Measurements from ENCODE around the gene AK9. TPM values are rescaled to one million over a fixed set of nuclear protein-coding genes. Genes with fewer than 3 reads are reported as not detected.

Gene AK9
- total and polyA plus RNA-seq, 7 experiments from 2014 or later = 5.8 to 19.5 (median 7.3) TPM

DNA sequence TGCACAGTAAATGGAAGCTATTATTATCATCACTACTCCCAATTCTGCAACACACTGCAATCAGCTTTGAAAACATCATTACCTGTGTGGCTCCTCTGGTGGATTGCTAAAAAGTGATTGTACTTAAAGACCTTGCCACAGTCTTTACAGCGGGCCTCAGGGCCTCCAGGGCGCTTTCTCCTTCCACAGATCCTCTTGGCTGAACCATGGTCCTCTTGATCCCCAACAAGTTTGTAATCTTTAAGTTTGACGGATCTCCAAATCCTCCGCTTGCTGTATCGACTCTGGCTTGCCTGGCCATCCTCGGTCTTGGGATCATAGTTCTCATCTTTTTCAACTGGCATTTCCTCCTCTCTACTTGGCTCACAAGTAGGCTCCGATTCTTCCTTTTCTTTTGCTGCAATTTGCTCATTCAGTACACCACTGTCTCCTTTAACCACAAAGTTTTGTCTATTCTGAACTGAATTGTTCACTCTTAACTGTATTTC is 210.0 kb downstream of the AK9 start:
- ChIA-PET CTCF (interaction anchor here (1.0 to 1.5 kb wide), 2 partner anchors 18 to 39 kb away, joined by 3 to 4 read pairs; no protein-coding TSS in a partner anchor), POLR2A (interaction anchor here (0.7 to 4.9 kb wide), 6 partner anchors 10 to 99 kb away, joined by 3 to 58 read pairs (median 8); partner anchors contain the start of genes CD164 and MICAL1)
- peak overlapping the region; percentile 92 to 99 (median 97) for H3K4me3 Mint-ChIP-seq
- peaks cover 51 to 76% (median 71%) of the 10 kb centered on the region in 7 donors for H3K4me1 Mint-ChIP-seq
- no peaks in the 10 kb centered on the region for H3K9me3 ChIP-seq (ENCODE audit: control insufficient read depth in 2 of 3, low read length in 3 of 3)
- H3K36me3 Mint-ChIP-seq = peaks cover 16 to 53% (median 36%) of the 10 kb centered on the region in 5 donors
- H3K27me3 ChIP-seq (ENCODE audit: control insufficient read depth in 2 of 2, insufficient read depth in 2 of 2, low read length in 2 of 2) = no peaks in the 10 kb centered on the region
- ATAC-seq = no peak
- H3K4me3 ChIP-seq (ENCODE audit: low read length) = peak overlapping the region; percentile 79
- peak overlapping the region; percentile 30 to 94 (median 70) for H3K27ac Mint-ChIP-seq
- peaks cover 0 to 22% (median 6%) of the 10 kb centered on the region in 3 experiments for H3K36me3 ChIP-seq (ENCODE audit: control insufficient read depth in 2 of 3, insufficient read depth in 3 of 3, low read length in 3 of 3)
- H3K4me1 ChIP-seq (ENCODE audit: control insufficient read depth in 2 of 2, insufficient read depth in 2 of 2, low read length in 2 of 2) = peaks cover 45 to 59% of the 10 kb centered on the region in 2 donors
- H3K27me3 Mint-ChIP-seq = peaks cover 0 to 4% (median 0%) of the 10 kb centered on the region in 5 donors
- DNase-seq = no peak
- H3K9me3 Mint-ChIP-seq = no peaks in the 10 kb centered on the region
- H3K27ac ChIP-seq (ENCODE audit: low read depth, low read length) = peak overlapping the region; percentile 4
- intact Hi-C loops (cut with micrococcal nuclease) = loop anchor here (1.0 to 10.0 kb wide), 7 partner anchors 22 to 2004 kb away; partner anchors contain the start of genes AMD1 (in 1 of the 2), GTF3C6 (in 1 of the 2), OSTM1 (in 1 of the 2) and REV3L (in 1 of the 2)

DNA sequence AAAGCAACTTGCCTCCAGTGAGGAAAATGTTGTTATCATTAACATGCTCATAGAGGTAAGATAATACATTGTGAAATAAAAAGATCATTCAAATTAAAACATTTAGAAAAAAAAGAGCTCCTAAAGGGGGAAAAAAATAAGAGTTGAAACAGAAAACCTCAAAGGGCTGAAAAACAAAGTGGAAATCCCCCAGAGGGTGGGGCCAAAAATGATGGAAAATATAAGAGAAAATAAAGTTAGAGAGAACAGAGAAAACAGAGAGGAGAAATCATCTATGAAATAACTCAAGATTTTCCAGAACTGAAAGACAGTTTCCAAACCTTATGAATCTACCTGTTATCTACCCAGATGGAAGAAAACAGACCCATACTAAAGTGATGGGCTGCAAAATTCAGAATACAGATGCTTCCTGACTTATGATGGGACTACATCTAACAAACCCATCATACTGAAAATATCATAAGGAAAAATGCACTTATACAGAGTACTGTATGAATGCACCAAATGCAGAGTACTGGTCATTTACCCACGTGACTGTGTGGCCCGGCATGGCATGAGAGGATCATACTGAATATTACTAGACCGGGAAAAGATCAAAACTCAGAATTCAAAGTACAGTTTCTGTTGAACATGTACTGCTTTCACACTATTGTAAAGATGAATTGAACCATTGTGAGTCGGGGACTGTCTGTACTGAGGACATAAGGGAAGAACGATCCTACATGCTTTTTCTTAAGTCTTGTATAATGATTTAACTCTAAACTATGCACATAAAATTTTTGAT is 212.0 kb downstream of the AK9 start:
- Mint-ChIP-seq H3K27ac (peak overlapping the region; percentile 52 to 94 (median 79)), H3K4me1 (peaks cover 55 to 86% (median 77%) of the 10 kb centered on the region in 7 donors), H3K27me3 (no peaks in the 10 kb centered on the region), H3K36me3 (peaks cover 20 to 66% (median 50%) of the 10 kb centered on the region in 5 donors), H3K4me3 (peak overlapping the region; percentile 76 to 99 (median 91)), H3K9me3 (no peaks in the 10 kb centered on the region)
- H3K27ac ChIP-seq (ENCODE audit: low read depth, low read length) = peak overlapping the region; percentile 57
- peak overlapping the region; percentile 52 for H3K4me3 ChIP-seq (ENCODE audit: low read length)
- ATAC-seq = no peak
- no peaks in the 10 kb centered on the region for H3K27me3 ChIP-seq (ENCODE audit: control insufficient read depth in 2 of 2, insufficient read depth in 2 of 2, low read length in 2 of 2)
- peak in 2 of 9 donors; percentile 35 to 43 for DNase-seq
- H3K36me3 ChIP-seq (ENCODE audit: control insufficient read depth in 2 of 3, insufficient read depth in 3 of 3, low read length in 3 of 3) = peaks cover 0 to 40% (median 17%) of the 10 kb centered on the region in 3 experiments
- CTCF ChIA-PET = interaction anchor here (0.6 to 1.1 kb wide), 2 partner anchors 95 kb away, joined by 3 to 4 read pairs; no protein-coding TSS in a partner anchor
- H3K4me1 ChIP-seq (ENCODE audit: control insufficient read depth in 2 of 2, insufficient read depth in 2 of 2, low read length in 2 of 2) = peaks cover 45 to 59% of the 10 kb centered on the region in 2 donors
- intact Hi-C loops (cut with micrococcal nuclease) = loop anchor here in 1 of 2 donors (1.0 kb wide), 1 partner anchor 20 kb away; no protein-coding TSS in a partner anchor
- no peaks in the 10 kb centered on the region for H3K9me3 ChIP-seq (ENCODE audit: control insufficient read depth in 2 of 3, low read length in 3 of 3)
- POLR2A ChIA-PET = interaction anchor here (0.6 to 4.9 kb wide), 7 partner anchors 14 to 384 kb away, joined by 3 to 58 read pairs (median 6); partner anchors contain the start of genes CD164, MICAL1, PPIL6 and SESN1

DNA sequence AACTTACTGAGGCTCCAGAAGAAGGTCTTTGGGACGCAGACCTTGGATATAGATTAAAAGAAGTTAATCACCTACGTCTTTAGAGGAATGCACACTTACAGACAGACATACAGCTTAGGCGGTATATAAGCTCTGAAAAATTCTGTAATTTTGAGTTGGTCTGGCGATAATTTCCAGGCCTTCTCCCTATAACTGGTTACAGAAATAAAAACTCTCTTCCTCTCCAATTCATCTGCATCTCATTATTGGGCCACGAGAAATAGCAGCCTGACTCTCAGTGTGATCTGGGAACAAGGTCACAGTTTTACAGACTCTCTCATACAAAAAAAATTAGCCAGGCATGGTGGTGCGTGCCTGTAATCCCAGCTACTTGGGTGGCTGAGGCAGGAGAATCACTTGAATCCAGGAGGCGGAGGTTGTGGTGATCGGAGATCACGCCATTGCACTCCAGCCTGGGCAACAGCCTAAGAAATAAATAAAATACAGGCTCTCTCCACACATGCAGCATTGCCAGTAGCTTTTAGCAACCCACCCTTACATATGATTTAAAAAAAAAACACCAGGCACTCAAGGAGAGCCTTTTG is 212.7 kb downstream of the AK9 start:
- no peaks in the 10 kb centered on the region for H3K9me3 ChIP-seq (ENCODE audit: control insufficient read depth in 2 of 3, low read length in 3 of 3)
- ATAC-seq (no peak), DNase-seq (no peak)
- H3K4me3 ChIP-seq (ENCODE audit: low read length) = peak overlapping the region; percentile 10
- H3K27ac Mint-ChIP-seq = peak overlapping the region; percentile 52 to 94 (median 79)
- H3K9me3 Mint-ChIP-seq = peaks cover 0 to 1% (median 0%) of the 10 kb centered on the region in 11 donors
- no peaks in the 10 kb centered on the region for H3K27me3 ChIP-seq (ENCODE audit: control insufficient read depth in 2 of 2, insufficient read depth in 2 of 2, low read length in 2 of 2)
- peaks cover 23 to 69% (median 55%) of the 10 kb centered on the region in 5 donors for H3K36me3 Mint-ChIP-seq
- H3K4me1 Mint-ChIP-seq = peaks cover 53 to 86% (median 77%) of the 10 kb centered on the region in 7 donors
- no peaks in the 10 kb centered on the region for H3K27me3 Mint-ChIP-seq
- CTCF ChIA-PET = interaction anchor here (1.1 kb wide), 1 partner anchor 95 kb away, joined by 4 read pairs; no protein-coding TSS in a partner anchor
- intact Hi-C loops (cut with micrococcal nuclease) = loop anchor here in 1 of 2 donors (1.0 kb wide), 1 partner anchor 19 kb away; no protein-coding TSS in a partner anchor
- peaks cover 45 to 62% of the 10 kb centered on the region in 2 donors for H3K4me1 ChIP-seq (ENCODE audit: control insufficient read depth in 2 of 2, insufficient read depth in 2 of 2, low read length in 2 of 2)
- H3K4me3 Mint-ChIP-seq = peak overlapping the region; percentile 76 to 99 (median 91)
- POLR2A ChIA-PET = interaction anchor here (1.2 to 2.0 kb wide), 3 partner anchors 13 to 96 kb away, joined by 5 to 10 read pairs (median 6); partner anchors contain the start of genes CD164, PPIL6 and SMPD2
- peak overlapping the region; percentile 57 for H3K27ac ChIP-seq (ENCODE audit: low read depth, low read length)
- peaks cover 4 to 47% (median 24%) of the 10 kb centered on the region in 3 experiments for H3K36me3 ChIP-seq (ENCODE audit: control insufficient read depth in 2 of 3, insufficient read depth in 3 of 3, low read length in 3 of 3)

DNA sequence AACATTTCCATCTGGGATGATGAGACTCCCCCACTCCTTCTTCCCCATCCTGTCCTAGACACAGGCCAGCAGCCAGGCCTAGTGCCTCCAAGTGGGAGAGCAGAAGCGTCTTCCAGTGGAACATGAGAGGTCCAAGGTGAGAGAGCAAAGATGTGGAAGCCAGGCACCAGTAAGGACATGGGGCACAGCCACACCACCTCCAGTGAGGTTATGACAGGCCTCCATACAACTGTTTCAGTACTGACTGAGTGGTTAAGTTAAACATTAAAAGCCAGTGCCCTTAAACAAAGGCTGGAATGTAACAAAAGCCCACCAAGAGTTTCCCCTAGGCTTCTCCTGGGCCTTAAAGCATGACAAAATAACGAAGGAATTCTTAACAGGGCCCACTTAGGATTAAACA is 213.3 kb downstream of the AK9 start:
- H3K36me3 Mint-ChIP-seq = peaks cover 29 to 73% (median 61%) of the 10 kb centered on the region in 5 donors
- DNase-seq (no peak), ATAC-seq (no peak)
- H3K27ac Mint-ChIP-seq = peak overlapping the region in 7 of 9 donors; percentile 38 to 94 (median 79)
- no peaks in the 10 kb centered on the region for H3K27me3 Mint-ChIP-seq
- peak overlapping the region; percentile 10 for H3K4me3 ChIP-seq (ENCODE audit: low read length)
- ChIA-PET POLR2A (interaction anchor here (1.6 to 2.0 kb wide), 2 partner anchors 12 to 37 kb away, joined by 6 to 10 read pairs; partner anchors contain the start of genes PPIL6 and SMPD2), CTCF (no interaction called here)
- H3K36me3 ChIP-seq (ENCODE audit: control insufficient read depth in 2 of 3, insufficient read depth in 3 of 3, low read length in 3 of 3) = peaks cover 6 to 53% (median 28%) of the 10 kb centered on the region in 3 experiments
- no peaks in the 10 kb centered on the region for H3K9me3 ChIP-seq (ENCODE audit: control insufficient read depth in 2 of 3, low read length in 3 of 3)
- peaks cover 45 to 67% of the 10 kb centered on the region in 2 donors for H3K4me1 ChIP-seq (ENCODE audit: control insufficient read depth in 2 of 2, insufficient read depth in 2 of 2, low read length in 2 of 2)
- no peaks in the 10 kb centered on the region for H3K27me3 ChIP-seq (ENCODE audit: control insufficient read depth in 2 of 2, insufficient read depth in 2 of 2, low read length in 2 of 2)
- peak overlapping the region; percentile 57 for H3K27ac ChIP-seq (ENCODE audit: low read depth, low read length)
- peaks cover 57 to 92% (median 83%) of the 10 kb centered on the region in 7 donors for H3K4me1 Mint-ChIP-seq
- peak overlapping the region; percentile 71 to 99 (median 91) for H3K4me3 Mint-ChIP-seq
- intact Hi-C loops (cut with micrococcal nuclease) = loop anchor here in 1 of 2 donors (1.0 kb wide), 1 partner anchor 18 kb away; no protein-coding TSS in a partner anchor
- peaks cover 0 to 1% (median 0%) of the 10 kb centered on the region in 11 donors for H3K9me3 Mint-ChIP-seq

DNA sequence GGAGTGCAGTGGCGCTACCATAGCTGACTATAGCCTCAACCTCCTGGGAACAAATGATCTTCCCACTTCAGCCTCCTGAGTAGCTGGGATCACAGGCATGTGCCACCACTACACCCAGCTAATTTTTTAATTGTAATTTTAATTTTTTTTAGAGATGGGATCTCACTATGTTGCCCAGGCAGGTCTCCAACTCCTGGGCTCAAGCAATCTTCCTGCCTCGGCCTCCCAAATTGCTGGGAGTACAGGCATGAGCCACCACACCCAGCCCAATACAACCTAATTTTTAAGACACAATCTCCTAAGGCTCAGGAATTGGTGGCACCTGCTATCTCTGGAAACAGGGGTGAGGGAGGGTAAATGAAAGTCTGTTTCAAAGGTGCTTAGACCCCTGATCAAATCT is 213.8 kb downstream of the AK9 start:
- CTCF ChIA-PET = no interaction called here
- H3K4me1 Mint-ChIP-seq = peaks cover 58 to 91% (median 85%) of the 10 kb centered on the region in 7 donors
- H3K36me3 Mint-ChIP-seq = peaks cover 33 to 76% (median 66%) of the 10 kb centered on the region in 5 donors
- H3K27me3 ChIP-seq (ENCODE audit: control insufficient read depth in 2 of 2, insufficient read depth in 2 of 2, low read length in 2 of 2) = no peaks in the 10 kb centered on the region
- H3K36me3 ChIP-seq (ENCODE audit: control insufficient read depth in 2 of 3, insufficient read depth in 3 of 3, low read length in 3 of 3) = peaks cover 6 to 59% (median 28%) of the 10 kb centered on the region in 3 experiments
- H3K27me3 Mint-ChIP-seq = no peaks in the 10 kb centered on the region
- intact Hi-C loops (cut with micrococcal nuclease) = no loop called here
- H3K27ac Mint-ChIP-seq = peak overlapping the region in 6 of 9 donors; percentile 59 to 94 (median 82)
- peaks cover 45 to 64% of the 10 kb centered on the region in 2 donors for H3K4me1 ChIP-seq (ENCODE audit: control insufficient read depth in 2 of 2, insufficient read depth in 2 of 2, low read length in 2 of 2)
- POLR2A ChIA-PET = interaction anchor here (1.1 to 1.5 kb wide), 3 partner anchors 13 to 22 kb away, joined by 3 read pairs; partner anchors contain the start of gene MICAL1
- no peaks in the 10 kb centered on the region for H3K9me3 ChIP-seq (ENCODE audit: control insufficient read depth in 2 of 3, low read length in 3 of 3)
- DNase-seq (no peak), ATAC-seq (no peak)
- H3K9me3 Mint-ChIP-seq = peaks cover 0 to 1% (median 0%) of the 10 kb centered on the region in 11 donors
- H3K4me3 ChIP-seq (ENCODE audit: low read length) = no peak overlapping the region
- peak overlapping the region; percentile 71 to 99 (median 91) for H3K4me3 Mint-ChIP-seq
- H3K27ac ChIP-seq (ENCODE audit: low read depth, low read length) = no peak overlapping the region

All from naive thymus-derived CD4-positive, alpha-beta T cell (primary cell).